CD4-positive, alpha-beta T cell treated with Interleukin-17A for 1 hour (primary cell): ENCODE measurements around the gene CEACAM7.
"Not testable (repeated sequence)": the region's sequence is repeated elsewhere in the genome, so short reads cannot be mapped to it uniquely, and the experiment has no call there.

Source experiments
- DNase-seq: peaks from one replicate; pipeline ENCODE4 v3.0.0-alpha.2; 2020

CEACAM7 gene

DNA sequence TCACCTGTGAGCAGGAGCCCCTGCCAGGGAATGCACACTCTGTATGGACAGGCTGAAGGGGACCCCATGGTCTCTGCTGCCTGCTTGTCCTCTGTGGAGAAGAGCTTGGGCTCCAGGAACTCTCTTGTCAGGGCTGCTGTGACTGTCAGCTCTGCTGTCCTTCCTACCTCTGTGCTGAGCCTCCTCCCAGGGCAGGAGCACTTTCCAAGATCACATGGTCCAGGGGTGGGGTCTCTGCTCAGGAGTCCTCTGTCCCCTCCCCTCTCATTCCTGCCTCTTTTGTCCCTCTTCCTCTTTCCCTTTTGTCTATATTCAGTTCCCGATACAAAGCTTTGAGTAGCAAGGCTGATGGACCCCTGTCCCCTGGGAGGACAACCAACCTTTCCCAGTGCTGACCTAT, at the start of gene CEACAM7:
CEACAM7 (minus strand) TSS at position 173 of the 400 bp plus-strand sequence; CDS start at position 68, 105 bp downstream.
- no peak for DNase-seq

DNA sequence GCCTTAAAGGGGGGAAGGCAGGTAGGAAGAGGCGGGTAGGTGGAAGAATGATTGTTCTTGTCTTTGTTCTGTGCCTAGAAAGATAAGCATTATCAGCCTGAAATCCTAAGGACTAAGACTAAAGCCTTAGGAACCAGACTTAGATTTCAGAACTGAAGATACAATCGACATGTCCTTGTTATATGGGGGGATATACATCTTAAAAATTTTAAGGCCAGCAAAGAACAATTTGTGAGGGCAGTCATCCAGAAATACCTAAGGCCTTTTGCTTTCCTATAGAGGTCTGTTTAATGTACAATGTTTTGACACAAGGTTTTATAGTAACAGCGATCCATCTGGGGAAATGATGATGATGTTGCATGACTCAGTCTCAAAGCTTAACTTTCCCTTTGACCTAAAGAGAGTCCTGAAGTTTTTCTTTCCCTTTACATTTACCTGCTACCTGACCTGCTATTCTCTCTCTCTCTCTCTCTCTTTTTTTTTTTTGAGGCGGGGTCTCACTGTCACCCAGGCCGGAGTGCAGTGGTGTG, 47.1 kb upstream of the CEACAM7 start:
- no peak for DNase-seq

DNA sequence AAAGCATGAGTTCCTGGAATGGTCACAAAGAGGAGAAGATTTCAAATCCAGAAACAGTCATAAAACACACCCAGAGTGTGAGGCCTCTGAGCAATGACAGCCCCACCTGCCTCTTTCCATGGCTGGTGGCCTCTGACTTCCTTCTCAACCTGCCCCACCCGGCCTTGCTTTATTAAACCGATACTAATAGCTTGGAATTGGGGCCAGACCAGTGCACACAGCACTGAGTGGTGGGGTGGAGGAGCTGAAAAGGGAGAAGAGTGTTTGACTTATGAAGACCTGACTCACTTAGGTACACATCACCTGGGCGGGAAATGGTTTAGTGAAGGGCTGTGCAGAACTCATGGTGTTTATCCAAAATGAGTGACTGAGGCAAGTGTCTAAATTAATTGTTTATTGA, 46.5 kb upstream of the CEACAM7 start:
- DNase-seq: no peak

- DNase-seq: no peak
Measured at GRCh38 chr19:41734156-41734555, 46.1 kb upstream of the CEACAM7 start.

GRCh38 chr19:41726493-41726892, 38.4 kb upstream of the CEACAM7 start:
- no peak for DNase-seq

DNA sequence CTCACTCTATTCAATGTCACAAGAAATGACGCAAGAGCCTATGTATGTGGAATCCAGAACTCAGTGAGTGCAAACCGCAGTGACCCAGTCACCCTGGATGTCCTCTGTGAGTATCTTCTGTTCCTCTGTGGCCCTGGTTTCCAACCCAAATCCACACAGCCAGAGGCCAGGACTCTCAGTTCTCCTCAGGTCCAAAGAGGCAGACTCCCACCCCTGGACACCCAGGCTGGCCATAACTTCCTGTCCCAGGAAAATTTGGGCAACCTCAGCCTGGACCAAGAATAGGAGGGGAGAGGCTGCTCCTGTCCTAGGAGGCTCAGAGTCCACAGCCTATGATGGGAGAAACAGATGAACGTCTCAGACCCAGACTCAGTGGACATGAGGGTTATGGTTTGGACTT, 32.0 kb upstream of the CEACAM7 start:
- DNase-seq: no peak

DNA sequence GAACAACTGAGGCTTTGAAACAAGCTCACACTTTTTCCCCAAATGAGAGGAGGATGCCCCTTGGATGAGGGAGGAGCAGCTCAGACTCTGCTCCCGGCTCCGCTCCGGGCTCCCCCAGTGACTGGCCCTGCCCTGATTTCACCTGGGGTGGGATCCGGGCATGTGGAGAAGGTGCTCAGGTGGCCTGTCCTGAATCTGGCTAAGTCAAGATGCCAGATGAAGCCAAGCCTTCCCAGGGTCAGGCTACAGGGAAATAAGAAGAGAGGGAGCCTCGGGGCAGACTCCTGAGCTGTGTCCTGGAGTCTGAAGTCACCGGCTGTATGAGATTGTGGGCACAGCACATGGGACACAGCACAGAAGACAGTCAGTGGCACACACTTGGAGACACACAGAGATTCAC, 30.7 kb upstream of the CEACAM7 start:
- DNase-seq: no peak

GRCh38 chr19:41714598-41714997, 26.5 kb upstream of the CEACAM7 start:
- DNase-seq: no peak

DNA sequence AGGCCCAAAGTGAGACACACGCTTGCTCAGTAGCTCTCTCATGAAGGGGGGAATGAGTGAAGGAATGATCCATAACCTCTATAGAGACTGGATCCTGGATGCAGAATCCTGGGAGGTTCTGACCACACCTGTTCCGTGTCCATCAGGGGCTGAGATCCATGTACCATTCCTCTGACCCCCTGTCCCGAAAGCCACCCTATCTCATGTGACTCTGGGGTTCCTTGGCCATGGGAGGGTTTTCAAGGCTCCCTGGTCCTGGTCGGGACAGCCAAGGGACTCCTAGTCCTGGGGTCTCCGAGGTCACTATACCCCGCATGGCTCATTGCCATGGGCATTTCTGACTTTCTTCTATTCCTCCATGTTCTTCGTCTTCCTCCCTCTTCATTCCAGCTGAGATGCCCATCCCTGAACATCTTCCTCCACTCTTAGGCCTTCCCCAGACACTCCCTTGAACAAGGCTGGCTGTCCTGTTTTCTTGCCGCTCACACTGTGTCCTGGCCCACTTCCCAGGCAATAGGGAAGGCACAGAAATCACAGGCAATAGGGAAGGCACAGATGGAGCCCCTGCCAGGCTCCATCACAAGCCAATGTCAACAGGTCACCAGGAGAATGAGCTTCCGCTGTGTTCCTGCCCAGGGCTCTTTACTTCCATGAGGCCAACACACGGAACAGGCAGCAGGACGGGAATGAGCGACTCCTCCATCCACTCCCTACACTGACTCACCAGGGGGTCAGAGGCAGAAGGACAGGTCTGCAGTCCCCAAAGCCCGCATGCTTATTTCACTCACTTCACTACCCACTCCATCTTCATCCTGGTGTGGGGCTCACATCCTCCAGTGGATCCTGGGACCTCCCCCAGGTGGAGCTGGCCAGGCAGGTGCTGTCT, 23.5 kb upstream of the CEACAM7 start:
- no peak for DNase-seq

- DNase-seq: no peak
Measured at GRCh38 chr19:41709951-41710645, 22.0 kb upstream of the CEACAM7 start.

DNA sequence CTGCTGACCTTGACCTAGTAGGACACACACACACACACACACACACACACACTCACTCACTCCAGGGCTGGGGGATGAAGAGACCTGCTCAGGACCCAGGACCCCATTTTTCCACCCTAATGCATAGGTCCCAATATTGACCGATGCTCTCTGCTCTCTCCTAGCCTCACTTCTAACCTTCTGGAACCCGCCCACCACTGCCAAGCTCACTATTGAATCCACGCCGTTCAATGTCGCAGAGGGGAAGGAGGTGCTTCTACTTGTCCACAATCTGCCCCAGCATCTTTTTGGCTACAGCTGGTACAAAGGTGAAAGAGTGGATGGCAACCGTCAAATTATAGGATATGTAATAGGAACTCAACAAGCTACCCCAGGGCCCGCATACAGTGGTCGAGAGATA, 21.4 kb upstream of the CEACAM7 start:
- DNase-seq: not testable (repeated sequence)

- DNase-seq: no peak
Measured at GRCh38 chr19:41708481-41708880, 20.4 kb upstream of the CEACAM7 start, which contains the start of gene CEACAM5. CEACAM5 (plus strand) TSS chr19:41708626; CDS start chr19:41708732, 106 bp downstream.

- DNase-seq: no peak
Measured at GRCh38 chr19:41707871-41708371, 19.9 kb upstream of the CEACAM7 start.

- DNase-seq: no peak
Measured at GRCh38 chr19:41707502-41707812, 19.4 kb upstream of the CEACAM7 start.

DNA sequence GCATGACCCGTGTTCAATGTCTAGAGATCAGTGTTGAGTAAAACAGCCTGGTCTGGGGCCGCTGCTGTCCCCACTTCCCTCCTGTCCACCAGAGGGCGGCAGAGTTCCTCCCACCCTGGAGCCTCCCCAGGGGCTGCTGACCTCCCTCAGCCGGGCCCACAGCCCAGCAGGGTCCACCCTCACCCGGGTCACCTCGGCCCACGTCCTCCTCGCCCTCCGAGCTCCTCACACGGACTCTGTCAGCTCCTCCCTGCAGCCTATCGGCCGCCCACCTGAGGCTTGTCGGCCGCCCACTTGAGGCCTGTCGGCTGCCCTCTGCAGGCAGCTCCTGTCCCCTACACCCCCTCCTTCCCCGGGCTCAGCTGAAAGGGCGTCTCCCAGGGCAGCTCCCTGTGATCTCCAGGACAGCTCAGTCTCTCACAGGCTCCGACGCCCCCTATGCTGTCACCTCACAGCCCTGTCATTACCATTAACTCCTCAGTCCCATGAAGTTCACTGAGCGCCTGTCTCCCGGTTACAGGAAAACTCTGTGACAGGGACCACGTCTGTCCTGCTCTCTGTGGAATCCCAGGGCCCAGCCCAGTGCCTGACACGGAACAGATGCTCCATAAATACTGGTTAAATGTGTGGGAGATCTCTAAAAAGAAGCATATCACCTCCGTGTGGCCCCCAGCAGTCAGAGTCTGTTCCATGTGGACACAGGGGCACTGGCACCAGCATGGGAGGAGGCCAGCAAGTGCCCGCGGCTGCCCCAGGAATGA, 18.9 kb upstream of the CEACAM7 start:
- peak; percentile 63 for DNase-seq

DNA sequence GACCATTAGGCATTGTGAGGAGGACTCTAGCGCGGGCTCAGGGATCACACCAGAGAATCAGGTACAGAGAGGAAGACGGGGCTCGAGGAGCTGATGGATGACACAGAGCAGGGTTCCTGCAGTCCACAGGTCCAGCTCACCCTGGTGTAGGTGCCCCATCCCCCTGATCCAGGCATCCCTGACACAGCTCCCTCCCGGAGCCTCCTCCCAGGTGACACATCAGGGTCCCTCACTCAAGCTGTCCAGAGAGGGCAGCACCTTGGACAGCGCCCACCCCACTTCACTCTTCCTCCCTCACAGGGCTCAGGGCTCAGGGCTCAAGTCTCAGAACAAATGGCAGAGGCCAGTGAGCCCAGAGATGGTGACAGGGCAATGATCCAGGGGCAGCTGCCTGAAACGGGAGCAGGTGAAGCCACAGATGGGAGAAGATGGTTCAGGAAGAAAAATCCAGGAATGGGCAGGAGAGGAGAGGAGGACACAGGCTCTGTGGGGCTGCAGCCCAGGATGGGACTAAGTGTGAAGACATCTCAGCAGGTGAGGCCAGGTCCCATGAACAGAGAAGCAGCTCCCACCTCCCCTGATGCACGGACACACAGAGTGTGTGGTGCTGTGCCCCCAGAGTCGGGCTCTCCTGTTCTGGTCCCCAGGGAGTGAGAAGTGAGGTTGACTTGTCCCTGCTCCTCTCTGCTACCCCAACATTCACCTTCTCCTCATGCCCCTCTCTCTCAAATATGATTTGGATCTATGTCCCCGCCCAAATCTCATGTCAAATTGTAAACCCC, 17.5 kb upstream of the CEACAM7 start:
- peak; percentile 6 for DNase-seq

GRCh38 chr19:41703602-41704293, 15.7 kb upstream of the CEACAM7 start:
- no peak for DNase-seq

- DNase-seq: no peak
Measured at GRCh38 chr19:41702171-41702651, 14.1 kb upstream of the CEACAM7 start.

- DNase-seq: no peak
Measured at GRCh38 chr19:41701401-41702075, 13.5 kb upstream of the CEACAM7 start.

GRCh38 chr19:41700381-41701195, 12.5 kb upstream of the CEACAM7 start:
- no peak for DNase-seq
